NOMO-1 treated with DMSO at 0.1 percent for 48 hours (cell line): ENCODE data around the gene VSIG10L2.
A peak's percentile ranks its signal among the peaks of the same experiment; 100 is the strongest.
"Not testable (repeated sequence)": the region's sequence is repeated elsewhere in the genome, so short reads cannot be mapped to it uniquely, and the experiment has no call there.

Experiments
- DNase-seq: peaks from one replicate; lab custom pipeline; 2025; ENCODE audit not compliant: unreplicated experiment; lab: John Stamatoyannopoulos, UW

VSIG10L2 gene

GRCh38 chr11:125959511-125959910, 13.7 kb downstream of the VSIG10L2 start:
- no peak for DNase-seq

- DNase-seq = no peak
Measured at GRCh38 chr11:125959931-125960330, 14.1 kb downstream of the VSIG10L2 start.

- no peak for DNase-seq
Measured at GRCh38 chr11:125960771-125961170, 14.9 kb downstream of the VSIG10L2 start.

GRCh38 chr11:125967515-125967914, 21.7 kb downstream of the VSIG10L2 start:
- no peak for DNase-seq

- peak; percentile 85 for DNase-seq
Measured at GRCh38 chr11:125968354-125968753, 22.5 kb downstream of the VSIG10L2 start.

GRCh38 chr11:125971618-125972017, 25.8 kb downstream of the VSIG10L2 start:
- no peak for DNase-seq

GRCh38 chr11:125974284-125974683, 28.4 kb downstream of the VSIG10L2 start:
- no peak for DNase-seq

- DNase-seq = no peak
Measured at GRCh38 chr11:125975634-125976033, 29.8 kb downstream of the VSIG10L2 start.

GRCh38 chr11:125976156-125976555, 30.3 kb downstream of the VSIG10L2 start:
- DNase-seq = no peak

GRCh38 chr11:125977333-125977732, 31.5 kb downstream of the VSIG10L2 start:
- DNase-seq = no peak

GRCh38 chr11:125978181-125978716, 32.4 kb downstream of the VSIG10L2 start:
- no peak for DNase-seq

GRCh38 chr11:125978778-125979407, 33.0 kb downstream of the VSIG10L2 start:
- no peak for DNase-seq

- DNase-seq = no peak
Measured at GRCh38 chr11:125979511-125979910, 33.7 kb downstream of the VSIG10L2 start.

- DNase-seq = no peak
Measured at GRCh38 chr11:125980436-125980835, 34.6 kb downstream of the VSIG10L2 start.

- DNase-seq = no peak
Measured at GRCh38 chr11:125982348-125982730, 36.5 kb downstream of the VSIG10L2 start.

GRCh38 chr11:125985956-125986355, 40.1 kb downstream of the VSIG10L2 start:
- not testable (repeated sequence) for DNase-seq

- DNase-seq = no peak
Measured at GRCh38 chr11:125987066-125987641, 41.3 kb downstream of the VSIG10L2 start.

- DNase-seq = no peak
Measured at GRCh38 chr11:125990244-125990643, 44.4 kb downstream of the VSIG10L2 start.

- DNase-seq = no peak
Measured at GRCh38 chr11:125992893-125993292, 47.0 kb downstream of the VSIG10L2 start.

GRCh38 chr11:125994509-125994908, 48.7 kb downstream of the VSIG10L2 start:
- no peak for DNase-seq

GRCh38 chr11:125995313-125995712, 49.5 kb downstream of the VSIG10L2 start:
- no peak for DNase-seq

GRCh38 chr11:125998267-125998666, 52.4 kb downstream of the VSIG10L2 start:
- DNase-seq = no peak
